SK-N-SH treated with all-trans-retinoic acid at 6 μM for 48 hours (cell line): Measurements from ENCODE around the gene CTDSP1.

Source experiments
- ATAC-seq: fragments of 200-7000 bp; cut with Tn5 transposase; 3 replicates; pipeline ENCODE4 v1.9.1; 2020; ENCODE audit warnings: mild to moderate bottlenecking, moderate library complexity
- ARNTL ChIP-seq: fragments of 450-650 bp; formaldehyde crosslinking; IDR thresholded peaks from 2 replicates; pipeline ENCODE4 v1.5.0; 2020; ENCODE audit warnings: low read depth, mild to moderate bottlenecking, moderate library complexity, borderline replicate concordance
- BACH2 ChIP-seq: fragments of 250-450 bp; sonication (Bioruptor Pico); IDR thresholded peaks from 2 replicates; pipeline ENCODE4 v1.9.0; 2021; ENCODE audit warnings: mild to moderate bottlenecking, borderline replicate concordance
- CREB5 ChIP-seq: fragments of 250-450 bp; sonication (Bioruptor Pico); IDR thresholded peaks from 2 replicates; pipeline ENCODE4 v1.5.1; 2020; ENCODE audit warnings: low read depth, mild to moderate bottlenecking, moderate library complexity
- CSDC2 ChIP-seq: fragments of 250-450 bp; sonication (Bioruptor Pico); IDR thresholded peaks from 2 replicates; pipeline ENCODE4 v1.5.0; 2020; ENCODE audit warnings: mild to moderate bottlenecking, moderate library complexity
- ESRRG ChIP-seq: fragments of 250-450 bp; sonication (Bioruptor Pico); IDR thresholded peaks from 2 replicates; pipeline ENCODE4 v1.6.1; 2021; ENCODE audit warnings: mild to moderate bottlenecking
- GLIS3 ChIP-seq: fragments of 250-450 bp; sonication (Bioruptor Pico); IDR thresholded peaks from 2 replicates; pipeline ENCODE4 v1.5.0; 2020; ENCODE audit warnings: mild to moderate bottlenecking, moderate library complexity
- ISL1 ChIP-seq: fragments of 250-450 bp; sonication (Bioruptor Pico); IDR thresholded peaks from 2 replicates; pipeline ENCODE4 v2.1.2; 2022; ENCODE audit warnings: mild to moderate bottlenecking, moderate library complexity
- OSR1 ChIP-seq: fragments of 250-450 bp; sonication (Bioruptor Pico); IDR thresholded peaks from 2 replicates; pipeline ENCODE4 v1.8.0; 2022; ENCODE audit warnings: moderate library complexity, mild to moderate bottlenecking, inconsistent platforms
- PATZ1 ChIP-seq: fragments of 250-450 bp; sonication (Bioruptor Pico); IDR thresholded peaks from 2 replicates; pipeline ENCODE4 v1.8.0; 2020; ENCODE audit warnings: mild to moderate bottlenecking, moderate library complexity, borderline replicate concordance
- SNAI2 ChIP-seq: fragments of 250-450 bp; sonication (Bioruptor Pico); IDR thresholded peaks from 2 replicates; pipeline ENCODE4 v1.5.0; 2020; ENCODE audit warnings: mild to moderate bottlenecking, moderate library complexity
- TCF4 ChIP-seq: fragments of 250-450 bp; sonication (Bioruptor Pico); IDR thresholded peaks from 2 replicates; pipeline ENCODE4 v1.8.0; 2021; ENCODE audit warnings: mild to moderate bottlenecking, moderate library complexity, borderline replicate concordance
- TOX ChIP-seq: fragments of 250-450 bp; sonication (Bioruptor Pico); IDR thresholded peaks from 2 replicates; pipeline ENCODE4 v1.8.0; 2021; ENCODE audit warnings: mild to moderate bottlenecking, moderate library complexity, borderline replicate concordance
- ZC3H10 ChIP-seq: fragments of 250-450 bp; sonication (Bioruptor Pico); IDR thresholded peaks from 2 replicates; pipeline ENCODE4 v1.5.1; 2021; ENCODE audit warnings: mild to moderate bottlenecking, moderate library complexity
- ZFP3 ChIP-seq: fragments of 250-450 bp; sonication (Bioruptor Pico); IDR thresholded peaks from 2 replicates; pipeline ENCODE4 v1.5.0; 2020; ENCODE audit warnings: mild to moderate bottlenecking, moderate library complexity
- ZFP30 ChIP-seq: fragments of 450-650 bp; formaldehyde crosslinking; IDR thresholded peaks from 2 replicates; pipeline ENCODE4 v1.5.0; 2022; ENCODE audit warnings: mild to moderate bottlenecking, moderate library complexity

CTDSP1 gene

GRCh38 chr2:218367415-218368149, 32.1 kb upstream of the CTDSP1 start:
- peak; percentile 86 for ATAC-seq
- TF ChIP-seq ESRRG (CRISPR knock-in tag): no peak
- no peak for TF ChIP-seq TCF4 (CRISPR knock-in tag)
- no peak for TF ChIP-seq PATZ1 (CRISPR knock-in tag)
- TF ChIP-seq CREB5 (CRISPR knock-in tag): no peak

- TF ChIP-seq ZFP3 (no peak), SNAI2 (CRISPR knock-in tag) (no peak), OSR1 (CRISPR knock-in tag) (no peak), GLIS3 (CRISPR knock-in tag) (no peak), CREB5 (CRISPR knock-in tag) (no peak), PATZ1 (CRISPR knock-in tag) (no peak), CSDC2 (CRISPR knock-in tag) (no peak), ZC3H10 (CRISPR knock-in tag) (no peak), TOX (no peak)
- ATAC-seq: no peak
These were observed 31.5 kb upstream of the CTDSP1 start for GRCh38 chr2:218368150-218368528.

GRCh38 chr2:218368621-218369153, 31.0 kb upstream of the CTDSP1 start:
- TF ChIP-seq ZFP30: no peak
- no peak for TF ChIP-seq BACH2 (CRISPR knock-in tag)
- no peak for TF ChIP-seq ISL1 (CRISPR knock-in tag)
- TF ChIP-seq ARNTL (CRISPR knock-in tag): no peak
- TF ChIP-seq, all 23 proteins: peak for 0
- ATAC-seq: no peak

- no peak for ATAC-seq
- no peak for TF ChIP-seq PATZ1 (CRISPR knock-in tag)
- no peak for TF ChIP-seq GLIS3 (CRISPR knock-in tag)
- no peak for TF ChIP-seq OSR1 (CRISPR knock-in tag)
- no peak for TF ChIP-seq ESRRG (CRISPR knock-in tag)
- no peak for TF ChIP-seq CSDC2 (CRISPR knock-in tag)
- TF ChIP-seq ZC3H10 (CRISPR knock-in tag): no peak
These were observed 30.3 kb upstream of the CTDSP1 start for GRCh38 chr2:218369330-218369729.

- no peak for TF ChIP-seq ZFP3
- no peak for TF ChIP-seq GLIS3 (CRISPR knock-in tag)
- no peak for TF ChIP-seq PATZ1 (CRISPR knock-in tag)
- no peak for TF ChIP-seq ISL1 (CRISPR knock-in tag)
- ATAC-seq: no peak
These were observed 29.1 kb upstream of the CTDSP1 start for GRCh38 chr2:218370410-218371063.
